K562 (cell line): ENCODE results near the gene TRPM4. TPM values are rescaled to one million over a fixed set of nuclear protein-coding genes. Genes with fewer than 3 reads are reported as not detected.
A peak's percentile ranks its signal among the peaks of the same experiment; 100 is the strongest.

Experiments
- BDP1 ChIP-seq: IDR thresholded peaks from 3 replicates; pipeline ENCODE4 v1.6.1; 2011; ENCODE audit not compliant: insufficient read length, insufficient read depth
- E2F8 ChIP-seq: fragments of 450-650 bp; IDR thresholded peaks from 2 replicates; pipeline ENCODE4 v1.7.1; 2018; ENCODE audit warnings: mild to moderate bottlenecking, low read depth; ENCODE audit not compliant: partially characterized antibody
- EGR1 ChIP-seq: fragments of 450-650 bp; conservative IDR thresholded peaks from 2 replicates; pipeline ENCODE4 v1.6.1; 2017; ENCODE audit warnings: mild to moderate bottlenecking
- ETS1 ChIP-seq: conservative IDR thresholded peaks from 2 replicates; pipeline ENCODE4 v1.6.1; 2011; ENCODE audit warnings: low read depth, mild to moderate bottlenecking, low read length; ENCODE audit not compliant: control insufficient read depth
- SMAD3 ChIP-seq: fragments of 450-650 bp; formaldehyde crosslinking; conservative IDR thresholded peaks from 2 replicates; pipeline ENCODE4 v1.4.0; 2020; ENCODE audit warnings: mild to moderate bottlenecking
- ZBTB11 ChIP-seq, 3 experiments: fragments of 200-800 bp in 1 of 3; fragments of 250-450 bp in 1 of 3; fragments of 450-650 bp in 1 of 3; sonication (Bioruptor Pico) in 1 of 3; sonication (Bioruptor generic) in 1 of 3; formaldehyde crosslinking in 1 of 3; IDR thresholded peaks; 2 replicates each; pipeline versions ENCODE4 v1.6.1 to v1.8.0; 2016 to 2022; ENCODE audit warnings: mild to moderate bottlenecking in 2 of 3, missing genetic modification characterization in 2 of 3, missing compliant biosample characterization in 1 of 3, moderate library complexity in 1 of 3
- ZBTB33 ChIP-seq: sonication (generic); formaldehyde crosslinking; IDR thresholded peaks from 2 replicates; pipeline ENCODE4 v1.8.1; 2023; ENCODE audit warnings: mild to moderate bottlenecking, missing genetic modification reagents
- polyA plus RNA-seq, 8 experiments: library from polyadenylated mRNA; depleted of rRNA in 4 of 8; stranded (reverse) in 5 of 8; unstranded in 3 of 8; fragments of >200 nt; fragmentation: Nextera tagmentation in 2 of 8; fragmentation: Illumina TruSeq in 1 of 8; extraction: Ambion mirVana in 2 of 8; extraction: Trizol in 1 of 8; gene quantifications; 2 replicates each; pipeline versions ENCODE4 v1.2.1 to v1.2.3, GENCODE V29; 2011 to 2014; ENCODE audit warnings: inconsistent platforms in 1 of 8, missing spikeins in 1 of 8
- total RNA-seq, 7 experiments: library from RNA; depleted of rRNA in 6 of 7; stranded (reverse); fragments of >200 nt in 6 of 7; fragmentation: Illumina TruSeq in 2 of 7; extraction: Trizol in 2 of 7; gene quantifications; 2 replicates each; pipeline versions ENCODE4 v1.2.1 to v1.2.3, GENCODE V29; 2011 to 2021; ENCODE audit warnings: low replicate concordance in 1 of 7
- TF ChIP-seq, protein P1 (sequence below): fragments of 250-450 bp; sonication (Bioruptor Pico); IDR thresholded peaks from 2 replicates; pipeline ENCODE4 v1.5.0; 2022; ENCODE audit warnings: mild to moderate bottlenecking

TRPM4 gene
- total and polyA plus RNA-seq, 9 of the 15 experiments (the other 6 are each of a cell fraction or from before 2014, with no cell fraction given), result 6.5 to 45.4 (median 15.2) TPM

GRCh38 chr19:49133621-49134454 is 23.8 kb upstream of the TRPM4 start (continued):
- TF ChIP-seq E2F8 (no peak), BDP1 (no peak), ETS1 (no peak), ZBTB11 (CRISPR knock-in tag; IDR thresholded peaks at IDR 0.05) (no peak), SMAD3 (no peak), EGR1 (peak; percentile 95), ZBTB33 (CRISPR knock-in tag) (peak; percentile 92)
- TF ChIP-seq, protein P1, sequence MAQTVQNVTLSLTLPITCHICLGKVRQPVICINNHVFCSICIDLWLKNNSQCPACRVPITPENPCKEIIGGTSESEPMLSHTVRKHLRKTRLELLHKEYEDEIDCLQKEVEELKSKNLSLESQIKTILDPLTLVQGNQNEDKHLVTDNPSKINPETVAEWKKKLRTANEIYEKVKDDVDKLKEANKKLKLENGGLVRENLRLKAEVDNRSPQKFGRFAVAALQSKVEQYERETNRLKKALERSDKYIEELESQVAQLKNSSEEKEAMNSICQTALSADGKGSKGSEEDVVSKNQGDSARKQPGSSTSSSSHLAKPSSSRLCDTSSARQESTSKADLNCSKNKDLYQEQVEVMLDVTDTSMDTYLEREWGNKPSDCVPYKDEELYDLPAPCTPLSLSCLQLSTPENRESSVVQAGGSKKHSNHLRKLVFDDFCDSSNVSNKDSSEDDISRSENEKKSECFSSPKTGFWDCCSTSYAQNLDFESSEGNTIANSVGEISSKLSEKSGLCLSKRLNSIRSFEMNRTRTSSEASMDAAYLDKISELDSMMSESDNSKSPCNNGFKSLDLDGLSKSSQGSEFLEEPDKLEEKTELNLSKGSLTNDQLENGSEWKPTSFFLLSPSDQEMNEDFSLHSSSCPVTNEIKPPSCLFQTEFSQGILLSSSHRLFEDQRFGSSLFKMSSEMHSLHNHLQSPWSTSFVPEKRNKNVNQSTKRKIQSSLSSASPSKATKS, result no peak
